GM12875 (cell line): Measurements from ENCODE around the gene TUBB.
"Not testable (repeated sequence)": the region's sequence is repeated elsewhere in the genome, so short reads cannot be mapped to it uniquely, and the experiment has no call there.

Source experiments
- H3K4me3 ChIP-seq: one replicate; pipeline ENCODE4 v1.5.1; 2011; ENCODE audit warnings: low read depth, low read length, control low read depth
- CTCF ChIP-seq: IDR thresholded peaks from 2 replicates; pipeline ENCODE4 v1.5.1; 2011; ENCODE audit warnings: low read depth, mild to moderate bottlenecking, control low read depth, inconsistent platforms, low read length, moderate library complexity, borderline replicate concordance; ENCODE audit not compliant: insufficient read depth

Gene TUBB

GRCh38 chr6:30721198-30722024, 1.3 kb downstream of the TUBB start:
- H3K4me3 ChIP-seq, result peak overlapping the region; percentile 71
- TF ChIP-seq CTCF, result peak; percentile 42; the same call in 1 of the 2 replicates

DNA sequence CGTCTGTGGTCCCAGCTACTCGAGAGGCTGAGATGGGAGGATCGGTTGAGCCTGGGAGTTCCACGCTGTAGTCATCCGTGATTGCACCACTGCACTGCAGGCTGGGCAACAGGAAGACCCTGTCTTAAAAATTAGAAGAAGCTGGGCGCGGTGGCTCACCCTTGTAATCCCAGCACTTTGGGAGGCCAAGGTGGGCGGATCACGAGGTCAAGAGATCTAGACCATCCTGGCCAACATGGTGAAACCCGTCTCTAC, 1.8 kb downstream of the TUBB start:
- H3K4me3 ChIP-seq, result peak overlapping the region; percentile 71

GRCh38 chr6:30722280-30723112, 2.3 kb downstream of the TUBB start:
- TF ChIP-seq CTCF, result peak; percentile 82
- H3K4me3 ChIP-seq, result peak overlapping the region; percentile 71

- not testable (repeated sequence) for H3K4me3 ChIP-seq
Measured at GRCh38 chr6:30723159-30723842, 3.1 kb downstream of the TUBB start.

DNA sequence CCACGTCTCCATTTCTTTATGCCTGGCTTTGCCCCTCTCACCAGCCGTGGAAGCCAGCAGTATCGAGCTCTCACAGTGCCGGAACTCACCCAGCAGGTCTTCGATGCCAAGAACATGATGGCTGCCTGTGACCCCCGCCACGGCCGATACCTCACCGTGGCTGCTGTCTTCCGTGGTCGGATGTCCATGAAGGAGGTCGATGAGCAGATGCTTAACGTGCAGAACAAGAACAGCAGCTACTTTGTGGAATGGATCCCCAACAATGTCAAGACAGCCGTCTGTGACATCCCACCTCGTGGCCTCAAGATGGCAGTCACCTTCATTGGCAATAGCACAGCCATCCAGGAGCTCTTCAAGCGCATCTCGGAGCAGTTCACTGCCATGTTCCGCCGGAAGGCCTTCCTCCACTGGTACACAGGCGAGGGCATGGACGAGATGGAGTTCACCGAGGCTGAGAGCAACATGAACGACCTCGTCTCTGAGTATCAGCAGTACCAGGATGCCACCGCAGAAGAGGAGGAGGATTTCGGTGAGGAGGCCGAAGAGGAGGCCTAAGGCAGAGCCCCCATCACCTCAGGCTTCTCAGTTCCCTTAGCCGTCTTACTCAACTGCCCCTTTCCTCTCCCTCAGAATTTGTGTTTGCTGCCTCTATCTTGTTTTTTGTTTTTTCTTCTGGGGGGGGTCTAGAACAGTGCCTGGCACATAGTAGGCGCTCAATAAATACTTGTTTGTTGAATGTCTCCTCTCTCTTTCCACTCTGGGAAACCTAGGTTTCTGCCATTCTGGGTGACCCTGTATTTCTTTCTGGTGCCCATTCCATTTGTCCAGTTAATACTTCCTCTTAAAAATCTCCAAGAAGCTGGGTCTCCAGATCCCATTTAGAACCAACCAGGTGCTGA, 3.9 kb downstream of the TUBB start:
- H3K4me3 ChIP-seq, result not testable (repeated sequence)

DNA sequence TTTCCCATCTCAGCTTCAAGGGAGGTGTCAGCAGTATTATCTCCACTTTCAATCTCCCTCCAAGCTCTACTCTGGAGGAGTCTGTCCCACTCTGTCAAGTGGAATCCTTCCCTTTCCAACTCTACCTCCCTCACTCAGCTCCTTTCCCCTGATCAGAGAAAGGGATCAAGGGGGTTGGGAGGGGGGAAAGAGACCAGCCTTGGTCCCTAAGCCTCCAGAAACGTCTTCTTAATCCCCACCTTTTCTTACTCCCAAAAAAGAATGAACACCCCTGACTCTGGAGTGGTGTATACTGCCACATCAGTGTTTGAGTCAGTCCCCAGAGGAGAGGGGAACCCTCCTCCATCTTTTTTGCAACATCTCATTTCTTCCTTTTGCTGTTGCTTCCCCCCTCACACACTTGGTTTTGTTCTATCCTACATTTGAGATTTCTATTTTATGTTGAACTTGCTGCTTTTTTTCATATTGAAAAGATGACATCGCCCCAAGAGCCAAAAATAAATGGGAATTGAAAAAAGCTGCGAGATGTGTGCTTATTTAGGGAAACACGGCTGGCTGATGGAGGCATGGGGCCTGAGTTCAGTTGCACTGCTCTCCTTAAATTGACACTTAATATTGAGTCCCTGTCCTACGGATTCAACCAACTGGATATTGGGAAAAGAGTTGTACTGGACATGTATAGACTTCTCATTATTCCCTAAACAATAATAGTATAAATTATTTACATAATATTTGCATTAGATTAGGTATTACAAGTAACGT, 4.9 kb downstream of the TUBB start:
- no peak overlapping the region for H3K4me3 ChIP-seq
- TF ChIP-seq CTCF, result no peak

DNA sequence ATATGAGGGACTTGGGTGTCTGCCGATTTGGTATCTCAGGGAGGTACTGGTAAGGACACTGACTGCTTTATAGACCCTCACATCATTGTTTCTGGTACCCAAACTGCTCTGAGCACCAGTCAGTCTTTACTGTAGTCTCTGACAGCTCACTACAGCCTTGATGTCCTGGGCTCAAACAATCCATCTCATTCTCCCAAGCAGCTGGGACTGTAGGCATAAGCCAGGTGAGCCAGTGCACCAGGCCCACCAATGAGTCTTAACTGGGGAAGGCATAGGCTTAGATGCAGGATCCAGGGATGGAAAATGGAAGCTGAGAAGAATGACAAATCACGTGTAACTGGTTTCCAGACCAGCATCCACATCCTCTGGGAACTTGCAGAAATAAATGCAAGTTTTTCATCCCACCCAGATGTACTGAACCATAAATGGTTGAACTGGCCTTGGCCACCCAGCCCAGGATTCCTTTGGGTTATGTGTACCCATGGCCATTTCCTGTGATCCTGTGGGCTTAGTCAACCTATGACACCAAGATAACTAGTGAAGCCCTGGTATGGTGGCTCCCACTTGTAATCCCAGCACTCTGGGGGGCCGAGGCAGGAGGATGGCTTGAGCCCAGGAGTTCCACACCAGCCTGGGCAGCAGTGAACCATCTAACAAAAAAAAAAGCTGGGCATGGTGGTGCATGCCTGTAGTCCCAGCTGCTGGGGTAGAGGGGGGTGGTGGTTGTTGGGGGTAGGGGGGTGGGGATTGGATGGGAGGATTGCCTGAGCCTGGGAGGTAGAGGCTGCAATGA, 5.8 kb downstream of the TUBB start:
- TF ChIP-seq CTCF, result no peak
- no peak overlapping the region for H3K4me3 ChIP-seq
